K562 (cell line): ENCODE measurements around the gene LITAF. TPM values are rescaled to one million over a fixed set of nuclear protein-coding genes. Genes with fewer than 3 reads are reported as not detected.

ENCODE experiments used
- ATF6 ChIP-seq: sonication (generic); formaldehyde crosslinking; IDR thresholded peaks from 2 replicates; pipeline ENCODE4 v1.4.0; 2020; ENCODE audit warnings: mild to moderate bottlenecking, missing genetic modification reagents
- DACH1 ChIP-seq: fragments of 450-650 bp; IDR thresholded peaks from 2 replicates; pipeline ENCODE4 v1.6.1; 2018; ENCODE audit not compliant: partially characterized antibody
- ETV5 ChIP-seq: sonication (generic); formaldehyde crosslinking; IDR thresholded peaks from 2 replicates; pipeline ENCODE4 v1.4.0; 2020; ENCODE audit warnings: low read depth, mild to moderate bottlenecking, missing genetic modification reagents
- HDAC2 ChIP-seq: fragments of 450-650 bp; IDR thresholded peaks from 2 replicates; pipeline ENCODE4 v1.6.1; 2016; ENCODE audit warnings: mild to moderate bottlenecking
- HEY1 ChIP-seq: fragments of 250-450 bp; sonication (Bioruptor Pico); IDR thresholded peaks from 2 replicates; pipeline ENCODE4 v1.5.0; 2020; ENCODE audit warnings: mild to moderate bottlenecking, moderate library complexity, borderline replicate concordance
- JUN ChIP-seq, 2 experiments: sonication (generic) in 1 of 2; formaldehyde crosslinking in 1 of 2; IDR thresholded peaks; 2 replicates each; pipeline versions ENCODE4 v1.6.1 to v1.8.0; 2012 to 2022; ENCODE audit warnings: borderline replicate concordance in 2 of 2, mild to moderate bottlenecking in 2 of 2, improper control_type of control experiment in 1 of 2, low read depth in 1 of 2, low read length in 1 of 2, missing genetic modification reagents in 1 of 2
- KLF16 ChIP-seq: IDR thresholded peaks from 2 replicates; pipeline ENCODE4 v1.6.1; 2016; ENCODE audit warnings: antibody characterized with exemption
- RBM17 ChIP-seq: fragments of 200-400 bp; formaldehyde crosslinking; IDR thresholded peaks from 2 replicates; pipeline ENCODE4 v1.6.1; 2017; ENCODE audit warnings: low read depth, mild to moderate bottlenecking, low read length, borderline replicate concordance
- TEAD4 ChIP-seq, 2 experiments: sonication (generic) in 1 of 2; formaldehyde crosslinking in 1 of 2; IDR thresholded peaks; 2 replicates each; pipeline versions ENCODE4 v1.6.1 to v1.8.0; 2012 to 2022; ENCODE audit warnings: borderline replicate concordance in 1 of 2, inconsistent platforms in 1 of 2, low read length in 1 of 2, mild to moderate bottlenecking in 1 of 2, missing genetic modification reagents in 1 of 2
- polyA plus RNA-seq, 8 experiments: library from polyadenylated mRNA; depleted of rRNA in 4 of 8; stranded (reverse) in 5 of 8; unstranded in 3 of 8; fragments of >200 nt; fragmentation: Nextera tagmentation in 2 of 8; fragmentation: Illumina TruSeq in 1 of 8; extraction: Ambion mirVana in 2 of 8; extraction: Trizol in 1 of 8; gene quantifications; 2 replicates each; pipeline versions ENCODE4 v1.2.1 to v1.2.3, GENCODE V29; 2011 to 2014; ENCODE audit warnings: inconsistent platforms in 1 of 8, missing spikeins in 1 of 8
- total RNA-seq, 7 experiments: library from RNA; depleted of rRNA in 6 of 7; stranded (reverse); fragments of >200 nt in 6 of 7; fragmentation: Illumina TruSeq in 2 of 7; extraction: Trizol in 2 of 7; gene quantifications; 2 replicates each; pipeline versions ENCODE4 v1.2.1 to v1.2.3, GENCODE V29; 2011 to 2021; ENCODE audit warnings: low replicate concordance in 1 of 7

Gene LITAF
- total and polyA plus RNA-seq, 9 of the 15 experiments (the other 6 are each of a cell fraction or from before 2014, with no cell fraction given) = 4.1 to 17.8 (median 11.9) TPM

GRCh38 chr16:11611871-11612664 lies 25.3 kb upstream of the LITAF start (continued):
- TF ChIP-seq ATF6 (CRISPR knock-in tag) = 0 out of 2 replicates have a peak, but pooled peaks have one; percentile 35
- TF ChIP-seq RBM17 = no peak
- peak; percentile 32; the same call in 1 of the 2 replicates for TF ChIP-seq HDAC2
- TF ChIP-seq JUN (IDR thresholded peaks at IDR 0.05; ENCODE audit: borderline replicate concordance, low read depth, low read length) = peak; percentile 63; the same call in 1 of the 2 replicates
- TF ChIP-seq JUN (CRISPR knock-in tag; IDR thresholded peaks at IDR 0.05; ENCODE audit: borderline replicate concordance) = no peak
- TF ChIP-seq ETV5 (CRISPR knock-in tag) = no peak
- TF ChIP-seq HEY1 (CRISPR knock-in tag) = peak; percentile 92
- peak; percentile 77 for TF ChIP-seq KLF16
- TF ChIP-seq DACH1 = no peak
- TF ChIP-seq TEAD4 (IDR thresholded peaks at IDR 0.05; ENCODE audit: low read length) = peak; percentile 61; the same call in 1 of the 2 replicates
- no peak for TF ChIP-seq TEAD4 (CRISPR knock-in tag; IDR thresholded peaks at IDR 0.05; ENCODE audit: borderline replicate concordance)
